SKM-1 treated with dmso at 0.1 percent for 144 hours (cell line): ENCODE data around the gene SYT5.
A peak's percentile ranks its signal among the peaks of the same experiment; 100 is the strongest.

Source experiments
- DNase-seq: peaks from one replicate; lab custom pipeline; 2025; ENCODE audit not compliant: unreplicated experiment; lab: John Stamatoyannopoulos, UW

SYT5 gene

GRCh38 chr19:55147545-55148251 is 32.4 kb downstream of the SYT5 start:
- no peak for DNase-seq

- DNase-seq = no peak
Observed at GRCh38 chr19:55146705-55147273, 33.3 kb downstream of the SYT5 start.

GRCh38 chr19:55146078-55146704 is 33.9 kb downstream of the SYT5 start:
- DNase-seq = peak; percentile 46

GRCh38 chr19:55145232-55145631 is 34.9 kb downstream of the SYT5 start:
- DNase-seq = peak; percentile 71

DNA sequence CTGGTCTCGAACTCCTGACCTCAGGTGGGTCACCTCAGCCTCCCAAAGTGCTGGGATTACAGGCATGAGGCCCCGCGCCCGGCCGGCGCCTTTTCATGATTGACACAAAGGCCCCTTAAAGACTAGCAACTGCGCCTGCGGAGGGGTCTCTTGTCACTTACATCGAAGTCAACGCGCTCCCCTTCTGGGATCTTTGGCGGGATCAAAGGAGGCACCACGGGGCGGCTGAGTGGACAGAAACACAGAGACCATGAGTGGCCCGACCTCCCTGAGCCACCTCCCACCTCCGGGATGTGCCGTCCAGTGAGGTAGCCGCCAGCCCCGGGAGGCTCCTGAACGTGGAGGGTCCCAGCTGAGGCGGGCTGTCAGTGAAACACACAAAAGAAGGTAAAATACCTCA is 38.4 kb downstream of the SYT5 start:
- DNase-seq = no peak

GRCh38 chr19:55137915-55138314 is 42.2 kb downstream of the SYT5 start:
- DNase-seq = no peak

DNA sequence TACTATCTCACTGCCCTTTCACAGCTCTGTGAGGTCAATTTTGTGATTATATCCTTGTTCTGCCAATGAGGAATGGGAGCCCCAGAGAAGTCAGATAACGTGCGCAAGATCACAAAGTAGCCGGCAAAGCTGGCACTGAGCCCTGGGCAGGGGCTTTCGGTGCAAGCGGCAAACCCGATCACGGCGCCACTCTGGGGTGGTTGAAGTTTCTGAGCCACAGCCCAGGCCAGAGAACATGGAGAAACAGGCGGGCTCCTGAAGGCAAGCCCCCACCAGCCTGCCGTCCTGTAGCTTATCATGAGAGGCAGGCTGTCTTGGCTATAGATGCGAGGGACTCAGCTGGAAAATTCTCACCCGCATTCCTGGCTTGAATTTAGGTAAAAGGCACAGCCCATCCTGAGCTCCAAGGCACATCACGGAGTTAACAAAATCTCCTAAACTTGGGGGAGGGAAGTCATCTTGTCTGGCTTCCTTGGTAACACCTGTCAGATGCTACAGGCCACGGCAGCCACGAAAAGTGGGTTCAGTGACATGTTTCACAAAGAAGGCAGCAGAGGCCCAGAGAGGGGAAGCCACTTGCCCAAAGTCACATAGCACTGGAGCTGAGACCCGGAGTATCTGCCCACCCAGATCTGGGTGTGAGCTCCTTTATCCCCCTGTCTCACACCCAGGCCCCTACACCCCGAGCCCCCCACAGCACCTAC is 43.5 kb downstream of the SYT5 start:
- DNase-seq = no peak

DNA sequence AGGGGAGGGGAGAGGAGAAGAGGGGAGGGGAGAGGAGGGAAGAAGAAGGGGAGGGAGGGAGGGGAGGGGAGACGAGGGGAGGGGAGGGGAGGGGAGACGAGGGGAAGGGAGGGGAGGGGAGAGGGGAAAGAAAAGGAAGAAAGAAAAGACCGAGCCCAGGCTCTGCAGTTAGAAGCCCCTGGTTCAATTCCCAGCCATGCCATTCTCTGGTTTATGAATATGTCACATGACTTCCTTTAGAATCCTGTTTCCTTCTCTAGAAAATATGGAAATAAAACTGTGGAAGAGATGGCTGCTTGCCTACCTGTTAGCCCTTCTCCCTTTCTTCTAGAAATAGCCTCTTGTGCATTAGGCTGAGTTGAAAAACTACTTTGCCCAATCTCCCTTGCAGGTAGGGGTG is 45.4 kb downstream of the SYT5 start:
- no peak for DNase-seq

GRCh38 chr19:55133639-55134444 is 46.2 kb downstream of the SYT5 start:
- DNase-seq = no peak

- no peak for DNase-seq
Observed at GRCh38 chr19:55132453-55133129, 47.5 kb downstream of the SYT5 start.

- DNase-seq = no peak
Observed at GRCh38 chr19:55131421-55131820, 48.7 kb downstream of the SYT5 start.
